Natural killer cell (primary cell): ENCODE results near the gene NAT16. TPM values are rescaled to one million over a fixed set of nuclear protein-coding genes. Genes with fewer than 3 reads are reported as not detected.
"Not testable (repeated sequence)": the region's sequence is repeated elsewhere in the genome, so short reads cannot be mapped to it uniquely, and the experiment has no call there.

Experiments
- ATAC-seq, 3 donors: fragments of 150-1000 bp in 2 of 3; fragments of 200-7000 bp in 1 of 3; cut with Tn5 transposase; 1 replicate in 1 of 3; 2 replicates in 2 of 3; pipeline ENCODE4 v1.10.0; 2021; ENCODE audit warnings: mild to moderate bottlenecking in 2 of 3, moderate library complexity in 2 of 3
- DNase-seq, 2 donors: peaks; one replicate each; pipeline versions ENCODE4 v3.0.0 to v3.0.0-alpha.2; 2013 to 2021; ENCODE audit warnings: mixed read lengths in 1 of 2
- H3K27ac ChIP-seq: one replicate; pipeline ENCODE4 v1.5.1; 2013; ENCODE audit warnings: mild to moderate bottlenecking, low read length
- H3K27me3 ChIP-seq: one replicate; pipeline ENCODE4 v1.6.1; 2013; ENCODE audit warnings: low read length; ENCODE audit not compliant: control insufficient read depth, insufficient read depth
- H3K36me3 ChIP-seq: one replicate; pipeline ENCODE4 v1.6.1; 2013; ENCODE audit warnings: low read length; ENCODE audit not compliant: control insufficient read depth, insufficient read depth
- H3K4me1 ChIP-seq: one replicate; pipeline ENCODE4 v1.6.1; 2013; ENCODE audit warnings: low read length; ENCODE audit not compliant: control insufficient read depth, insufficient read depth
- H3K4me3 ChIP-seq: one replicate; pipeline ENCODE4 v1.5.1; 2013; ENCODE audit warnings: low read length
- H3K9me3 ChIP-seq: one replicate; pipeline ENCODE4 v1.6.1; 2013; ENCODE audit warnings: low read length; ENCODE audit not compliant: control insufficient read depth, insufficient read depth
- H3K27ac Mint-ChIP-seq, 2 donors: one replicate each; pipeline ENCODE4 v1.8.0; 2022; ENCODE audit warnings: mild to moderate bottlenecking in 2 of 2, mixed read lengths in 2 of 2, moderate library complexity in 1 of 2
- H3K27me3 Mint-ChIP-seq, 2 donors: one replicate each; pipeline ENCODE4 v1.8.0; 2022; ENCODE audit warnings: low read depth in 2 of 2, mixed read lengths in 2 of 2
- H3K36me3 Mint-ChIP-seq: one replicate; pipeline ENCODE4 v1.8.0; 2022; ENCODE audit warnings: mixed read lengths
- H3K4me1 Mint-ChIP-seq, 2 donors: one replicate each; pipeline ENCODE4 v1.8.0; 2022; ENCODE audit warnings: mixed read lengths in 2 of 2
- H3K4me3 Mint-ChIP-seq: one replicate; pipeline ENCODE4 v1.8.0; 2022; ENCODE audit warnings: mild to moderate bottlenecking, moderate library complexity, mixed read lengths
- H3K9me3 Mint-ChIP-seq, 2 donors: one replicate each; pipeline ENCODE4 v1.8.0; 2022; ENCODE audit warnings: mixed read lengths in 2 of 2
- WGBS: methylation state at CpG from one replicate; pipeline ENCODE4 v1.1.7; 2013; ENCODE audit warnings: missing lambda C conversion rate; ENCODE audit not compliant: insufficient coverage; 5-methylcytosine and 5-hydroxymethylcytosine counted together
- intact Hi-C: fragments of 100-400 bp; cut with micrococcal nuclease; formaldehyde crosslinking; loops from one replicate; pipeline ENCODE4 v1.14.2; 2022
- total RNA-seq, 4 donors: library from RNA; stranded (reverse); fragments of 120-200 nt in 1 of 4; gene quantifications; one replicate each; pipeline versions ENCODE4 v1.2.3 to v1.2.4, GENCODE V29; 2013 to 2022
- TF ChIP-seq, protein P1 (sequence below): fragments of 200-600 bp; IDR thresholded peaks from one replicate; pipeline ENCODE4 v1.8.0; 2022; ENCODE audit warnings: antibody characterized with exemption

The NAT16 gene
- total RNA-seq, 3 donors from 2014 or later (not counting 1 experiment from before 2014, with no cell fraction given): not detected

DNA sequence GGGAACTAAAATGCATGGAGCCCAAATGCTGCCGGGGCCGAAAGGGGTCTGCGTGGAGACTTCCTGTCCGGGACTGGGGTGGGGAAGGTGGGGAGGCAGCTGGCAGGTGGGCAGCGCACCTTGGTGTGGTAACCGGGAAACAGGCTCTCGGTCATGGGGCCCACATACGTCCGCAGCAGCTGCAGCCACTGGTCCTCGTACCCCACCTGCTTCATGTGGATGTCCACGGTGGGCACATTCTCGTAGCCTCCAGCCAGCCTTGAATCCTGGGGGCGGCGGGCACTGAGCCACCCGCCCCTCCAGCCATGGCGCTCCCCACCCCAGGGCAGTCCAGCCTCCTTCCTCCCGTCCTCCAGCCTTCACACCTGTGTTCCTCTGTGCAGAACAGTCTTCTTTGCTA is 27.4 kb upstream of the NAT16 start:
- Histone ChIP-seq H3K27me3 (peaks cover 2% of the 10 kb centered on the region), H3K9me3 (no peaks in the 10 kb centered on the region), H3K4me3 (no peak overlapping the region), H3K4me1 (peaks cover 5% of the 10 kb centered on the region), H3K27ac (no peak overlapping the region), H3K36me3 (peaks cover 17% of the 10 kb centered on the region)
- no peak overlapping the region for H3K4me3 Mint-ChIP-seq
- H3K27ac Mint-ChIP-seq: no peak overlapping the region
- no peaks in the 10 kb centered on the region for H3K9me3 Mint-ChIP-seq
- DNase-seq (no peak), ATAC-seq (no peak)
- peaks cover 0 to 4% of the 10 kb centered on the region in 2 donors for H3K4me1 Mint-ChIP-seq
- intact Hi-C loops: no loop called here
- H3K36me3 Mint-ChIP-seq: no peaks in the 10 kb centered on the region
- H3K27me3 Mint-ChIP-seq: peaks cover 13 to 15% of the 10 kb centered on the region in 2 donors
- WGBS: 95% methylated on average over 17 of the region's 17 CpGs
- TF ChIP-seq, protein P1, sequence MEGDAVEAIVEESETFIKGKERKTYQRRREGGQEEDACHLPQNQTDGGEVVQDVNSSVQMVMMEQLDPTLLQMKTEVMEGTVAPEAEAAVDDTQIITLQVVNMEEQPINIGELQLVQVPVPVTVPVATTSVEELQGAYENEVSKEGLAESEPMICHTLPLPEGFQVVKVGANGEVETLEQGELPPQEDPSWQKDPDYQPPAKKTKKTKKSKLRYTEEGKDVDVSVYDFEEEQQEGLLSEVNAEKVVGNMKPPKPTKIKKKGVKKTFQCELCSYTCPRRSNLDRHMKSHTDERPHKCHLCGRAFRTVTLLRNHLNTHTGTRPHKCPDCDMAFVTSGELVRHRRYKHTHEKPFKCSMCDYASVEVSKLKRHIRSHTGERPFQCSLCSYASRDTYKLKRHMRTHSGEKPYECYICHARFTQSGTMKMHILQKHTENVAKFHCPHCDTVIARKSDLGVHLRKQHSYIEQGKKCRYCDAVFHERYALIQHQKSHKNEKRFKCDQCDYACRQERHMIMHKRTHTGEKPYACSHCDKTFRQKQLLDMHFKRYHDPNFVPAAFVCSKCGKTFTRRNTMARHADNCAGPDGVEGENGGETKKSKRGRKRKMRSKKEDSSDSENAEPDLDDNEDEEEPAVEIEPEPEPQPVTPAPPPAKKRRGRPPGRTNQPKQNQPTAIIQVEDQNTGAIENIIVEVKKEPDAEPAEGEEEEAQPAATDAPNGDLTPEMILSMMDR: no peak

GRCh38 chr7:101206665-101207042 is 26.6 kb upstream of the NAT16 start:
- Histone ChIP-seq H3K4me1 (peaks cover 9% of the 10 kb centered on the region), H3K4me3 (no peak overlapping the region), H3K27me3 (peaks cover 4% of the 10 kb centered on the region), H3K9me3 (no peaks in the 10 kb centered on the region), H3K36me3 (peaks cover 12% of the 10 kb centered on the region), H3K27ac (no peak overlapping the region)
- Mint-ChIP-seq H3K27me3 (peaks cover 15 to 16% of the 10 kb centered on the region in 2 donors), H3K27ac (no peak overlapping the region), H3K4me1 (peaks cover 0 to 4% of the 10 kb centered on the region in 2 donors), H3K36me3 (no peaks in the 10 kb centered on the region), H3K9me3 (no peaks in the 10 kb centered on the region), H3K4me3 (no peak overlapping the region)
- DNase-seq: no peak
- intact Hi-C loops: no loop called here
- TF ChIP-seq, protein P1: no peak
- WGBS: 73% methylated on average over 19 of the region's 19 CpGs
- no peak for ATAC-seq

DNA sequence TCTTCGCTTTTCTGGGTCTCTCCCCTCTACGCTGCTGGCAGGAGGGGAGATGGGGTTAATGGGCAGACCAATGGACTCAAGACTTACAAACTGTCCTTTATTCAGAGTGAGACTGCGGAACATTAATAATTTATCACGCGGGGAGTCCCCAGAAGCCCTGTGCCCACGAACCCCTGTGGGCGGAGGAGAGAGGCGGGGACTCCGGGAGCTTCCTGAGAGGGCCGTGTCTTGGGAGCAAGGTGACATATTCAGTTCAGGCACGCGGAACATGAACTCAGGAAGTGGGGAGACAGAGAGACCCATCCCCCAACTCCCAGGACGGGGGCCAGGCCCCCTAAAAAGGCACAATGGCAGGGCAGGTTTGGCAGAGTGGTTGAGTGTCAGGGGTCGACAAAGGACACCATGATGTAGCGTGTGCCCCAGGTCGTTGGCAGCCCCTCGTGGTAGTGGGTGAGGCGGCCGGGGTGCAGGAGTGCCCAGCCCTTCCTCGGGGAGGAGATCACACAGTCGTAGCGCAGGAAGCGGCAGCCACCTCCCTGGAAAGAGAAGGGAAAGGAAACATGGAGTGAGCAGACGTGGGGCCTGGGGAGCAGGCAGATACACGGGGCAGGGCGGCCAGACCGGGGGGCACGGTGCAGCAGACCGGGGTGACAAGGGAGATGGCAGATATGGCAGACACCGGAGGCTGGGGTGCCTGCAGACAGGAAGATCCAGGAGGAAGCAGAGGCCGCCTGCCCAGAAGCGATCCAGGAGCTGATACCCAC is 26.0 kb upstream of the NAT16 start:
- H3K27me3 ChIP-seq: peaks cover 6% of the 10 kb centered on the region
- peaks cover 12% of the 10 kb centered on the region for H3K4me1 ChIP-seq
- no peak for DNase-seq
- ATAC-seq: no peak
- Mint-ChIP-seq H3K9me3 (no peaks in the 10 kb centered on the region), H3K4me3 (no peak overlapping the region), H3K4me1 (peaks cover 0 to 4% of the 10 kb centered on the region in 2 donors), H3K27me3 (peaks cover 16 to 20% of the 10 kb centered on the region in 2 donors), H3K27ac (no peak overlapping the region), H3K36me3 (no peaks in the 10 kb centered on the region)
- TF ChIP-seq, protein P1: no peak
- no peak overlapping the region for H3K4me3 ChIP-seq
- no peaks in the 10 kb centered on the region for H3K9me3 ChIP-seq
- intact Hi-C loops: no loop called here
- 86% methylated on average over 30 of the region's 32 CpGs for WGBS
- H3K36me3 ChIP-seq: peaks cover 8% of the 10 kb centered on the region
- no peak overlapping the region for H3K27ac ChIP-seq

- WGBS: 66% methylated on average over 22 of the region's 22 CpGs
- H3K9me3 Mint-ChIP-seq, intact Hi-C loops, H3K4me3 ChIP-seq, H3K36me3 ChIP-seq, H3K27ac Mint-ChIP-seq, H3K36me3 Mint-ChIP-seq, ATAC-seq, H3K27ac ChIP-seq, H3K4me3 Mint-ChIP-seq, H3K9me3 ChIP-seq: not testable (repeated sequence)
- peaks cover 16% of the 10 kb centered on the region for H3K4me1 ChIP-seq
- peaks cover 17% of the 10 kb centered on the region for H3K27me3 ChIP-seq
- Mint-ChIP-seq H3K4me1 (peaks cover 0 to 13% of the 10 kb centered on the region in 2 donors), H3K27me3 (peaks cover 16 to 31% of the 10 kb centered on the region in 2 donors)
- DNase-seq: peak in 1 of 2 donors; percentile 36
These were observed 23.9 kb upstream of the NAT16 start for GRCh38 chr7:101203740-101204738.
